ENCODE data around the gene INTS6L.

INTS6L gene, protein sequence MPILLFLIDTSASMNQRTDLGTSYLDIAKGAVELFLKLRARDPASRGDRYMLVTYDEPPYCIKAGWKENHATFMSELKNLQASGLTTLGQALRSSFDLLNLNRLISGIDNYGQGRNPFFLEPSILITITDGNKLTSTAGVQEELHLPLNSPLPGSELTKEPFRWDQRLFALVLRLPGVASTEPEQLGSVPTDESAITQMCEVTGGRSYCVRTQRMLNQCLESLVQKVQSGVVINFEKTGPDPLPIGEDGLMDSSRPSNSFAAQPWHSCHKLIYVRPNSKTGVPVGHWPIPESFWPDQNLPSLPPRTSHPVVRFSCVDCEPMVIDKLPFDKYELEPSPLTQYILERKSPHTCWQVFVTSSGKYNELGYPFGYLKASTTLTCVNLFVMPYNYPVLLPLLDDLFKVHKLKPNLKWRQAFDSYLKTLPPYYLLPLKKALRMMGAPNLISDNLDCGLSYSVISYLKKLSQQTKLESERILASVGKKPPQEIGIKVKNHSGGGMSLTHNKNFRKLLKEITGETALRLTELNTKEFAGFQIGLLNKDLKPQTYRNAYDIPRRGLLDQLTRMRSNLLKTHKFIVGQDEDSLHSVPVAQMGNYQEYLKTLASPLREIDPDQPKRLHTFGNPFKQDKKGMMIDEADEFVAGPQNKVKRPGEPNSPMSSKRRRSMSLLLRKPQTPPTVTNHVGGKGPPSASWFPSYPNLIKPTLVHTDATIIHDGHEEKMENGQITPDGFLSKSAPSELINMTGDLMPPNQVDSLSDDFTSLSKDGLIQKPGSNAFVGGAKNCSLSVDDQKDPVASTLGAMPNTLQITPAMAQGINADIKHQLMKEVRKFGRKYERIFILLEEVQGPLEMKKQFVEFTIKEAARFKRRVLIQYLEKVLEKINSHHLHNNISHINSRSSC

DNA sequence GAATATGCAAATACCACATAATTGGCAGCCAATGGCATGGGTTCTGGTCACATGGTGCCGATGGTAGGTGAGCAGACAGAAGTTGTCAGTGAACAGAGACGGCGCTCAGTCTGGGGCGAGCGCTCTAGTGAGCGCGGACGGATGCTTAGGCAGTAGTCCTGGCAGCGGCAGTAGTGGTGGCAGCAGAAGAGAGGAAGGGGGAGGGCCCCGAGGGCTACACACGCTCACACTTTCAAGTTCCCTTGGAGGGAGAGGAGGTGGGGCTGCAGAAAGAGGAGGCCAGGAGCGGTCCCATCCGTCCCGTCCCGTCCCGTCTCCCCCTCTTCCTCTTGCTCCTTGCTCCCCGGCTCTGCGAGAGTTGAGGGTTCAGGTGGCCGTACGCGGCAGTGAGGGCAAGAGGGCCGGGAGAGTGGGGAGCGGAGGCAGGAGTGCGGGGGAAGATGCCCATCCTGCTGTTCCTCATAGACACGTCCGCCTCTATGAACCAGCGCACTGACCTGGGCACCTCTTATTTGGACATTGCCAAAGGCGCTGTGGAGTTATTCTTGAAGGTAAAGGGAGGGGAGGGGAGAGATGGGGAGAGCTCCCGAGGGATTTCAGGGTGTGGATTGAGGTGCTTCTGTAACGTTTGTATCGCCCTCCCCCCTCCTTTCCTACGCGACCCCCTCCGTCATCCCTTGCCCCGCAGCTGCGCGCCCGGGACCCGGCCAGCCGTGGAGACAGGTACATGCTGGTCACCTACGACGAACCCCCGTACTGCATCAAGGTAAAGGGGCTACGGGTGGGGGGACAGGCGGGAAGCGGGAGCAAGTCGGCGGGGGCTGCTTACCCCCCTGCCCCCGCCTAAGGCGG, at the start of gene INTS6L:
Gene INTS6L, plus strand, starts transcription at position 108 of the 852 bp plus-strand sequence. Its CDS starts 333 bp downstream, at position 441.
- peak within 1 kb of the TSS; percentile 79 for H3K4me3 ChIP-seq (ENCODE audit: low read length)
- no peaks in the 10 kb centered on the region for H3K9me3 ChIP-seq (ENCODE audit: control insufficient read depth, low read length)
- H3K4me1 ChIP-seq (ENCODE audit: control insufficient read depth, insufficient read depth, low read length) = no peaks in the 10 kb centered on the region
- H3K27me3 ChIP-seq (replicated peaks; ENCODE audit: control insufficient read depth, insufficient read depth, low read length) = no peaks in the 10 kb centered on the region
- H3K9ac ChIP-seq (ENCODE audit: low read length) = peak within 1 kb of the TSS; percentile 56
- DNase-seq (ENCODE audit: low read depth) = peak; percentile 86
- H3K36me3 ChIP-seq (ENCODE audit: control insufficient read depth, insufficient read depth, low read length, severe bottlenecking) = no peaks in the 10 kb centered on the region

DNA sequence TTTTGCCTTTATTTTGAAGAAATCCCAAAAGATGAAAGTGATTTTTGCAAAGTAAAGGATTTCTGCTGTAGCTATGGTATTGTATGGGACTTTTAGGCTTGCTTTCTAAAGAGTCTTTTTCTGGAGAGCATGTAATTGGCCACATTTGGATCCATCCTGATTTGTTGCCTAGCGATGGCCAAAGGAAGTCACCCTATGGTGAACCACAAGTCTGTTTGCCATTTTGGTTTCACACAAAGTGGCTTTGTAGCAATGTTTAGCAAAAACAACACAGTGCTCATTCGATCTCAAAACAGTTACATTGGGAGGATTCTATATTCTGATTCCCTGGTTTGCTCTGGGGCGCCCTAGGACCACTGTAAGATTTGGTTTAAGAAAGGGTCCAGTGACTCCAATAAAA, 44.1 kb upstream of the INTS6L start:
- Histone ChIP-seq H3K9ac (ENCODE audit: low read length) (no peak overlapping the region), H3K27me3 (replicated peaks; ENCODE audit: control insufficient read depth, insufficient read depth, low read length) (peaks cover 40% of the 10 kb centered on the region), H3K36me3 (ENCODE audit: control insufficient read depth, insufficient read depth, low read length, severe bottlenecking) (no peaks in the 10 kb centered on the region), H3K4me3 (ENCODE audit: low read length) (no peak overlapping the region), H3K9me3 (ENCODE audit: control insufficient read depth, low read length) (no peaks in the 10 kb centered on the region), H3K4me1 (ENCODE audit: control insufficient read depth, insufficient read depth, low read length) (no peaks in the 10 kb centered on the region)
- no peak for DNase-seq (ENCODE audit: low read depth)

DNA sequence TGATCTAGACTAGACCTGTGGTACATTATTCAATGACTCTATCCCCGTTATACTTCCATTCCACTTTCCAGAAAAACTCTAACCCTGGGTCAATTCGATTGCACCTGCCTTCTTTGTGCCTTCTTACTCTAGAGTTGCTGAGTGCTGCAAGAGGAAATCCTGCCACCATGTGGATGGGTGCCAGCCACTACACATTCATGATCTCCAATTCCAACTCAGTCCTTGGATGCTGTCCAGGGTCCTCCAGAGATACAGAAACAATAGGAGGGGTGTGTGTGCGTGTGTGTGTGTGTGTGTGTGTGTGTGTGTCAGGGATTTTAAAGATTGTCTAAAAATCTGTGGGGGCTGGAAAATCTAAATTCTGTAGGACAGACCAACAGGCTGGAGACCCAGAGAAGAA, 42.9 kb upstream of the INTS6L start:
- Histone ChIP-seq H3K27me3 (replicated peaks; ENCODE audit: control insufficient read depth, insufficient read depth, low read length) (peaks cover 42% of the 10 kb centered on the region), H3K4me3 (ENCODE audit: low read length) (no peak overlapping the region), H3K9ac (ENCODE audit: low read length) (no peak overlapping the region), H3K4me1 (ENCODE audit: control insufficient read depth, insufficient read depth, low read length) (no peaks in the 10 kb centered on the region), H3K9me3 (ENCODE audit: control insufficient read depth, low read length) (no peaks in the 10 kb centered on the region), H3K36me3 (ENCODE audit: control insufficient read depth, insufficient read depth, low read length, severe bottlenecking) (no peaks in the 10 kb centered on the region)
- peak; percentile 48 for DNase-seq (ENCODE audit: low read depth)

DNA sequence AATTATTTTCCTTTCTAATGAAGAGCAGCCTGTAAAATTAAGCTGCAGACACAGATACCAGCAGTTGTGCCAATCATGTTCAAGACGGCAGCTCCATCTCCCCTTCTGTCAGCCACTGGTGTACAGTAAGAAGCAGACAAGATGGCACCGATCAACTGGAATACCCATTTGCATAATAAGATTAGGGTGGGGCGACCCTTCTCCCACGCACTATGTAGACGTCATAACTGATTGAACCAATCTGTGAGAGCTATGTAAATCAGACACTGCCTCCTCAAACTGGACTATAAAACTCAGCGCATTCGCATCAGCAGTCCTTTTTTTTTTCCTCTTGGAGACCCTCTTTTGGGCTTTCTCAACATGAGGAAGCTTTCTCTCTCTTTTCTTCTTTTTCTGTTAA, 40.4 kb upstream of the INTS6L start:
- no peak for DNase-seq (ENCODE audit: low read depth)
- Histone ChIP-seq H3K9ac (ENCODE audit: low read length) (no peak overlapping the region), H3K27me3 (replicated peaks; ENCODE audit: control insufficient read depth, insufficient read depth, low read length) (peaks cover 42% of the 10 kb centered on the region), H3K36me3 (ENCODE audit: control insufficient read depth, insufficient read depth, low read length, severe bottlenecking) (no peaks in the 10 kb centered on the region), H3K4me3 (ENCODE audit: low read length) (no peak overlapping the region), H3K9me3 (ENCODE audit: control insufficient read depth, low read length) (no peaks in the 10 kb centered on the region), H3K4me1 (ENCODE audit: control insufficient read depth, insufficient read depth, low read length) (no peaks in the 10 kb centered on the region)

DNA sequence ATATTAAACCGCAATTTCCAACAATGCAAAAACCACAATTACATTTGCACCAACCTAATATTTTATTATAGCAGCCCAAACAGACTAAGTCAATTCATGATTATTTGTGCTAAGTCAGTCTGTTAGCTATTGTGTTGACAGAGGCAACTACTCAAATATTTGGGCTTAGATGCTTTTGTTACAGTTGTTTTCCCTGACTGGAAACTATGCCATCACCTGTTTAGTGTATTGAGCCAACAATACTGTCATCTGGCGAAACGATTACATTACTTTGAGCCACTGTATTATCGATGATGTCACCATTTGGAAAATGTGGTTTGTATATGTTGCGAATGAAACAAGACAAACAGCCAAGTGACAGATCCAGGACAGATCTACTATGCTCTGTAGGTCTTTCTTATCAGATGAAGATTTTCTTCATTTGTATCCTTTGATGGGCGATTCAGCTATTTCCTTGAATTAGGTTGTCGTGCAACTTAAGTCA, 38.7 kb upstream of the INTS6L start:
- no peak for DNase-seq (ENCODE audit: low read depth)
- no peak overlapping the region for H3K9ac ChIP-seq (ENCODE audit: low read length)
- H3K9me3 ChIP-seq (ENCODE audit: control insufficient read depth, low read length) = no peaks in the 10 kb centered on the region
- peaks cover 35% of the 10 kb centered on the region for H3K27me3 ChIP-seq (replicated peaks; ENCODE audit: control insufficient read depth, insufficient read depth, low read length)
- no peak overlapping the region for H3K4me3 ChIP-seq (ENCODE audit: low read length)
- no peaks in the 10 kb centered on the region for H3K36me3 ChIP-seq (ENCODE audit: control insufficient read depth, insufficient read depth, low read length, severe bottlenecking)
- no peaks in the 10 kb centered on the region for H3K4me1 ChIP-seq (ENCODE audit: control insufficient read depth, insufficient read depth, low read length)

DNA sequence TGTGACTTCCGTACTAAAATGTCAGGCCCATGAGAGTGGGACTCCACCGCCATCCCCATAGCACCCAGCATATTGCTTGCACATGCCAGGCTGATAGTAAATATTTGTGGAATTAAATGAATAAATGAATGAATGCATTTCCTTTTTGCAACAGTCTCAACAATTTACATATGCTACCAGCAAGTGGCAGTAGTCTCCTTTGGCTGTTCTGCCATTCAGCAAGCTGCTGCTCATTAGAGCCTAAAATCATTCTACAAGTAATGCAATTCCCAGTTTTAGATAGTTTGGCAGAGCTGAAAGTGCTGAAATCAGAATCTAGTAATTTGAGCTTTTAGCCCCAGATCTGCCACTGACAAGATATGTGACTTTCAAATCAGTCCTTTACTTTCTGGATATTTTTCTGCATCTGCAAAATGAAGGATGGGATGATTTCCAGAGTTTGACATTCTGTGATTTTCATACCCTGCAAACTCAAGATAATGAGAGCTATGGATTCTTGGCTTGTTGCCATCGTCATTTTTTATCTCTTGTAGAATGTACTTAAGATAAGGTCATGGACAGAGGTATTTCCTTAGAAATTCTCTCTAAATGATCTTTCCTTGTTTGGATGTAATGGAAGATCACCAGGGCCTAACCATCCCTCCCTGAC, 35.7 kb upstream of the INTS6L start:
- H3K4me1 ChIP-seq (ENCODE audit: control insufficient read depth, insufficient read depth, low read length) = no peaks in the 10 kb centered on the region
- peak; percentile 68 for DNase-seq (ENCODE audit: low read depth)
- peaks cover 22% of the 10 kb centered on the region for H3K27me3 ChIP-seq (replicated peaks; ENCODE audit: control insufficient read depth, insufficient read depth, low read length)
- no peak overlapping the region for H3K4me3 ChIP-seq (ENCODE audit: low read length)
- no peaks in the 10 kb centered on the region for H3K9me3 ChIP-seq (ENCODE audit: control insufficient read depth, low read length)
- H3K9ac ChIP-seq (ENCODE audit: low read length) = no peak overlapping the region
- no peaks in the 10 kb centered on the region for H3K36me3 ChIP-seq (ENCODE audit: control insufficient read depth, insufficient read depth, low read length, severe bottlenecking)

DNA sequence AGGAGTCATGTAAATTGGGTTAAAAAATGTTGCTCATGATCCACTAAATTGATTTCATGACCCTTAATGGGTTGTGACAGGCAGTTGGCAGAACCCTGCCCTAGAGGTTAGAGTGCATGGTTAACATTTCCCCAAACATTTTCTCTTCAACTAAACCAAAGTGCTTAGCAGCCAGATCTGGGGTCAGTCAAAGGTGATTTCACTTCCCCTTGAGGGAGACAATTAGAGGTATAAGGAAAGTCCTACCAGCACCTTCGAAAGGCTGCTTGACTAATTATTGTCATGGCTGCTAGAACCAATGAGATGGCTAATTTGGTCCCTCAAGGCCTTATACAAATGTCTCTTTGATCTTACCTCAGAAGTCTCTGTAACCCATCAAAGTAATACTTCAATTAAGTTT, 30.9 kb upstream of the INTS6L start:
- no peak overlapping the region for H3K9ac ChIP-seq (ENCODE audit: low read length)
- DNase-seq (ENCODE audit: low read depth) = no peak

DNA sequence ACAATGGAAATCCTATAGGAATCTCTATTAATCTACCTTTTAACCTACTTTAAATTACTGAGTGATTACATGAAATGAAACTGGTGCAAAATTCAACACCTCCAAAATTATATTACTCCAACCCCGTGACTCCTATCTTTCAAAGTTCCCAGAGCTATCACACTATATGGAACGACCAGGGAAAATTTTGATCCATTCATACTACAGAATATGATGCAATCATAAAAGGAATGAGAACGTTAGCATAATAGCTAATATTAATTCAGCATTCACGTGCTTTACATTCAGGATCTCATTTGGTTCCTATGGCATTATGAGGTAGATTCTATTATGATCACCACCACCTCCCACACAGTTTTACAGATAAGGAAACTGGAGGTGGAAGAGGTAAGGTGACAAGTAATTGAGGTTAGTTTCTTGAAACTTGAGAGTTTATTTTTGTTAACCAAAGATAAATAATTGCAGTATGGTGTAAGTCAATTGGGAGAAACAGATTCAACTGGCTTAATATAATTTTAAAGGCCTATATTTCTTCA, 29.4 kb upstream of the INTS6L start:
- no peak overlapping the region for H3K9ac ChIP-seq (ENCODE audit: low read length)
- no peaks in the 10 kb centered on the region for H3K4me1 ChIP-seq (ENCODE audit: control insufficient read depth, insufficient read depth, low read length)
- H3K27me3 ChIP-seq (replicated peaks; ENCODE audit: control insufficient read depth, insufficient read depth, low read length) = peaks cover 14% of the 10 kb centered on the region
- DNase-seq (ENCODE audit: low read depth) = no peak
- no peak overlapping the region for H3K4me3 ChIP-seq (ENCODE audit: low read length)
- no peaks in the 10 kb centered on the region for H3K36me3 ChIP-seq (ENCODE audit: control insufficient read depth, insufficient read depth, low read length, severe bottlenecking)
- H3K9me3 ChIP-seq (ENCODE audit: control insufficient read depth, low read length) = no peaks in the 10 kb centered on the region

More for the DNA sequence above, 30.9 kb upstream of the INTS6L start:
- no peaks in the 10 kb centered on the region for H3K36me3 ChIP-seq (ENCODE audit: control insufficient read depth, insufficient read depth, low read length, severe bottlenecking)
- no peak overlapping the region for H3K4me3 ChIP-seq (ENCODE audit: low read length)
- H3K4me1 ChIP-seq (ENCODE audit: control insufficient read depth, insufficient read depth, low read length) = no peaks in the 10 kb centered on the region
- peaks cover 14% of the 10 kb centered on the region for H3K27me3 ChIP-seq (replicated peaks; ENCODE audit: control insufficient read depth, insufficient read depth, low read length)
- no peaks in the 10 kb centered on the region for H3K9me3 ChIP-seq (ENCODE audit: control insufficient read depth, low read length)

DNA sequence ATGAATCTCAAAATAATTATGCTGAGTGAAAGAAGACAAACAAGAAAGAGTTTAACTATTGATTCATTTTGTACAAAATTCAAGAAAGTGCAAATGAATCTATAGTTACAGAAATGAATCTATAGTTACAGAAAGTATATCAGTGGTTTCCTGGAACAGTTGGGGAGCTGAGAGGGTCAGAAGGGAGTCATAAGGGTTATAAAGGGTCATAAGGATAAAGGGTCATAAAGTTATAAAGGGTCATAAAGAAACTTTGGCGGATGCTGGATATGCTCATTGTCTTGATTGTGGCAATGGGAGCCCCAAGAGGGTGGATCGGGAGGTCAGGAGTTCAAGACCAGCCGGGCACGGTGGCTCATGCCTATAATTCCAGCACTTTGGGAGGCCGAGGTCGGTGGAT, 26.0 kb upstream of the INTS6L start:
- no peak for DNase-seq (ENCODE audit: low read depth)
- Histone ChIP-seq H3K9me3 (ENCODE audit: control insufficient read depth, low read length) (no peaks in the 10 kb centered on the region), H3K9ac (ENCODE audit: low read length) (no peak overlapping the region), H3K4me1 (ENCODE audit: control insufficient read depth, insufficient read depth, low read length) (no peaks in the 10 kb centered on the region), H3K27me3 (replicated peaks; ENCODE audit: control insufficient read depth, insufficient read depth, low read length) (peaks cover 21% of the 10 kb centered on the region), H3K36me3 (ENCODE audit: control insufficient read depth, insufficient read depth, low read length, severe bottlenecking) (no peaks in the 10 kb centered on the region), H3K4me3 (ENCODE audit: low read length) (no peak overlapping the region)

DNA sequence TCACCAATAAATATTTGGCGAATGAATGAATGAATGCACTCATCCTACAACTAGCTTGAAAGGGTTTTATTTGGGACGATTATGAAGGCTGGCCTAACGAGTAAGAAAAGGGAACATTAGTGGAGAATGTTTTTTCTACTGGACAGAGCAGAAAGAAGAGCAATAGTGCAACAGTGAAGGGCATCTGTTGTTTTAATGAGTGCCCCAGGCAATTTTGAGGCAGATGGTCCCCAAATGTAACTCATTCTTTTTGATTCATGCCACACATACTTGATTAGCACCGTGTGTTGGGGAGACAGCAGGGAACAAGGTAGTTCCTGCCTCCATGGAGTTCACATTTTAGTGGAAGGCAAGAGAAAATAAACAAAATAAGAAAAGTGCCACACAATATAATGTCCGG, 22.7 kb upstream of the INTS6L start:
- Histone ChIP-seq H3K4me1 (ENCODE audit: control insufficient read depth, insufficient read depth, low read length) (no peaks in the 10 kb centered on the region), H3K36me3 (ENCODE audit: control insufficient read depth, insufficient read depth, low read length, severe bottlenecking) (no peaks in the 10 kb centered on the region), H3K9me3 (ENCODE audit: control insufficient read depth, low read length) (no peaks in the 10 kb centered on the region), H3K27me3 (replicated peaks; ENCODE audit: control insufficient read depth, insufficient read depth, low read length) (peaks cover 18% of the 10 kb centered on the region), H3K4me3 (ENCODE audit: low read length) (no peak overlapping the region), H3K9ac (ENCODE audit: low read length) (no peak overlapping the region)
- no peak for DNase-seq (ENCODE audit: low read depth)
